ENCODE measurements around the gene CPLX1.
"Not testable (repeated sequence)": the region's sequence is repeated elsewhere in the genome, so short reads cannot be mapped to it uniquely, and the experiment has no call there.

The CPLX1 gene

DNA sequence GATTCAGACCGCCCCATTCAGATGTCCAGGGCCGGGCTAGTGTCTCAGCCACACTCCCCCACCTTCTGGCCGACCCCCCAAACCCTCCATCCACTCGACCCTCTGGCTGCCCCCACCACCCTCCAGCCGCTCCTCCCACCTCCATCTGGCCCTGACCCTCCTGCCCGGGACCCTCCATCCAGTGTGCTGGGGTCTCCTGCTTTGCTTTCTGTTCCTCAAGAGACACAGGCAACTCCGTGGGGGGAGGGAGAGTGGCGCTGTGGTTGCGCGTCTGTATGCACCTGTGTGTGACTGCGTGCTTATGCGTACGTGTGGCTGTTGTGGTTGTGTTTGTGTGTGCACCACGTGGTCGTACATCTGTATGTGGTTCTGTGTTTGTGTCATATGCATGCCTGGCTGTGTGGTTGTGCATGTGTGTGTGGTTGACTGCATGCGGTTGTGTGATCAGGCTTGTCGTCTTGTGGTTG is 33.3 kb downstream of the CPLX1 start:
- no peak for DNase-seq (ENCODE audit: low read depth, low spot score)

DNA sequence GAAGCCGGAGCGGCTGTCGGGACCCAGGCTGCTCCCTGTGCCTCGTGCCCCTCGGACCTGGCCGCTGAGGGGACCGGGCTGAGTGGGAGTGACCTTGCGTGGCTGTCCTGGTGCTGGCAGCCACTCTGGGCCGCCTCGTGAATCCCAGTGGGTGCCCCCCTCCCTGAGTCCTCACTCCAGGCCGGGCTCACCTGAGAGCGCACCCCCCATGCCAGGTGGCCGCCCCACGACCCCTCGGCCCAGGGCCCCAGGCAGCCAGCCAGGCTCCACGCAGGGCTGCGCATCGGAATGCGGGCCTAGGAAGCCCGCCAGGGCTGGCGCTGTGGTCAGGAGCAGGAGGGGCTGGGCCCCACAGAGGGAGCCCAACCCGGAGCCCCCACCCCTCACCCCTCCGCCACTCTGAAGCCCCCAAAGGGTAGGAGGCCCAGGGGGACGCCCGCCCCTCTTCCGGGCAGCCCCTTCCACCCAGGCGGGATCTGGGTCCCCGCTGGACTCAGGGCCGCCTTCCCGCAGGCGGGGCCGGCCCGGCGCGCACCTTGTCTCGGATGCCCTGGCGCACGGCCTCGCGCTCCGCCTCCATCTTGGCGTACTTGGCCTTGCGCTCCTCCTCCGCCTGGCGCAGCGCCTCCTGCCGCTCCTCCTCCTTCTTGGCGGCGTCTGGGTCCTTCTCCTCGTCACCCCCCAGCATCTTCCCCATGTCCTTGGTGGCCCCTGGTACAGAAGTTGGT is 33.9 kb downstream of the CPLX1 start:
- DNase-seq (ENCODE audit: low read depth, low spot score), result no peak

DNA sequence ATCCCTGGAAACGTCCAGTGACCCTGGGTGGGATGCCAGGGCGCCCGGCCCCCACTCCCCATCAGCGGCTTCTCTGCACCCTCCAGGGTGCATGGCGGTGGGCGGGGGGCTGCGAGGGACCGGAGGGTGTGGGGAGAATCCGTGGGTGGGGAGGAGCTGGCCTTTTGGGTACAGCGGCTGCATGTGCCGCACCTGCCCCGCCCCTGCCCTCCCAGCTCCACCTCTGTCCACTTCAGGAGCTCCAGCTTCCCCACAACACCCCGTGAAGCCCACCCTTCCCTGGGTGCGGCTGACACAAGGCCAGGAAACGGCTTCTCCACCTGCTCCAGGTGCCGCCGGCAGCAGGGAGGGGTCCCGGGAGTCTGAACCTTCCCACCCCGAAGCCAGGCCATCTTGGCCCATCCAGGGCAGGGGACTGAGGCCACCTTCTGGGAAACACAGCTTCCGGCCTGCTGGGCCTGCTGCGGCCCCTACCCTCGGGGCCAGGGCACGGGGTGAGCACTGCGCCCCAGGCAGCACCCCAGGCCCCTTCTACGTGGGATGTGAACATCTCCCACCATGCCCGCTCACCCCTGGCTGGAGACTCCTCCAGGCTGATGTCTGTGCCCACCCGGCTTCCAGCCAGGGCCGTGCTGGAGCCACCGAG is 34.6 kb downstream of the CPLX1 start:
- no peak for DNase-seq (ENCODE audit: low read depth, low spot score)

DNA sequence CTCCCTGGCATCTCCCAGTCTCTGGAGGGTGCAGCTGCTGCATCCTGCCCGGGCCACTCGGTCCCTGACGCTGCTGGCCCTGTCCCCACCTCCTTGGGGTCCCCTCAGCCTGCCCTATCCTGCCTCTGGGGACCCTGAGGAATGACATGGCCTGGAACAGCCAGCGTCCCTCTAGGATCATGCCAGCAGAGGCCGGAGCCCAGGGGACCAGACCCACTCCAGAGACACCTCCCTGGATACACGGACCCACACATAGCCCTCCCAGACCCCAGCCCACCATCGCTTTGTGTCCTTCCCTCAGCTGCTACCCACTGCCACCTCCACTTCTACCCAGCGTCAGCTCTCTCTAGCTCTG is 35.5 kb downstream of the CPLX1 start:
- DNase-seq (ENCODE audit: low read depth, low spot score), result no peak

DNA sequence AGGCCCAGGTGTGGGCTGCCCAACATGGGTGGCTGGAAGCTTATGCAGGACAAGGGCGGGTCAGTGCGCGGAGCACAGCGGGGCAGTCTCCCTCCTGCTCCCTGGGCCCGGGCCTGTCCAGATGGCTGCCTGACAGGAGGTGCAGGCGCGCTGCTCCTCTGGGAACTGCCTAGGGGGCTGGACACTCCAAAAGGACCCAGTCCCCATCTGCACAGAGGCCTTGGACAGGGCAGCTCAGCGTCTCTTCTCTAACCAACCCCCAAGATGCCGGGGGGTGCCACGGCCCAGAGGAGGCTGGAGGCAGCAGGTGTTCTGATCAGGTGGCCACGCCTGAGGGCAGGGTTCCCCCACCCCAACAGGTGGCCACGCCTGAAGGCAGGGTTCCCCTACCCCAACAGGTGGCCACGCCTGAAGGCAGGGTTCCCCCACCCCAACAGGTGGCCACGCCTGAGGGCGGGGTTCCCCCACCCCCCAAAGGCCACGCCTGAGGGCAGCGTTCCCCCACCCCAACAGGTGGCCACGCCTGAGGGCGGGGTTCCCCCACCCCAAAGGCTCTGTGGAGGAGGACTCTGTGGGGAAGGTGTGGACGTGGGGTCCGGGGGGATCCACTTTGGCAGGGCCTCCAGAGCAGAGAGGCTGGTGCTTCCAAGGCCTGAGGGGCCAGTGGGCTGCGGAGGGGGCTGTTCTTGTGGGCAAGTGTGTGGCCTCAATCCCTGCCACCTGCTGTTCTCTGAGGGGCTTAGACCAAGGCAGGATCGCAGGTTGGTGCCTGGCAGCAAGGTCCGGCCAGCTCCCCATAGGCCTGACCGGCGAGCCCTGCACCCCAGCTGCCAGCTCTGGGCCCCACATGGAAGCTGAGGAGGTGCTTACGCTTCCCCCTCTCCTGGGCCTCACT is 36.1 kb downstream of the CPLX1 start:
- no peak for DNase-seq (ENCODE audit: low read depth, low spot score)

DNA sequence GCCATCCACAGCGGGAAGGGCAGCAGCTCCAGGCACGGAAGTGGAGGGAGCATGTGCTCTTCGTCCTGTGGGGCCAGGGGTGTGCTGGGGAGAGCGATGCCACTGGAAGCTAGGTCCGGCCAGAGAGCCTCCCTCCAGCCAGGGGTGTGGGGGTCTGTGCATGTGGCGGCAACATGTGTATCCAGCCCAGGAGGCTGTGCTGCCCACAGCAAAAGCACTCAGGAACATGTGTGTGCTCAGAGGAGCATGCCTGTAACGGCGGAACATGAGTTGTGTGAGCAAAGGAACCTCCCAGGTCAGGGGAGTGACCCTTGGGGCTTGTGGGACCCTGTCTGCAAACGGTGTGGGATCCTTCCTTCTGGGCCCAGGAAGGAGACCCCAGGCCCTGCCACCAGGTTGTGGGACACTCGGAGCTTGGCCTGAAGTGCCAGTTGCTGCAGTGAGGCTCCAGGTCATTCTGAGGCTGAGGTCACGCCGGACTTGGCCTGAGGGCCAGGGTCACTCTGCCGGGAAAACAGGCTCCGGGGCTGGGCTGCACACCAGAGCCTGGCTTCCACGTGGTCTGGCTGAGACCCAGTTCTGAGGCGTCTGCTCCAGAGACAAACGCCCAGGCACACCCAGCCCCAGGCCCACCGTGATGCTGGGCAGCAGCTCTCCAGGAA is 37.2 kb downstream of the CPLX1 start:
- no peak for DNase-seq (ENCODE audit: low read depth, low spot score)

DNA sequence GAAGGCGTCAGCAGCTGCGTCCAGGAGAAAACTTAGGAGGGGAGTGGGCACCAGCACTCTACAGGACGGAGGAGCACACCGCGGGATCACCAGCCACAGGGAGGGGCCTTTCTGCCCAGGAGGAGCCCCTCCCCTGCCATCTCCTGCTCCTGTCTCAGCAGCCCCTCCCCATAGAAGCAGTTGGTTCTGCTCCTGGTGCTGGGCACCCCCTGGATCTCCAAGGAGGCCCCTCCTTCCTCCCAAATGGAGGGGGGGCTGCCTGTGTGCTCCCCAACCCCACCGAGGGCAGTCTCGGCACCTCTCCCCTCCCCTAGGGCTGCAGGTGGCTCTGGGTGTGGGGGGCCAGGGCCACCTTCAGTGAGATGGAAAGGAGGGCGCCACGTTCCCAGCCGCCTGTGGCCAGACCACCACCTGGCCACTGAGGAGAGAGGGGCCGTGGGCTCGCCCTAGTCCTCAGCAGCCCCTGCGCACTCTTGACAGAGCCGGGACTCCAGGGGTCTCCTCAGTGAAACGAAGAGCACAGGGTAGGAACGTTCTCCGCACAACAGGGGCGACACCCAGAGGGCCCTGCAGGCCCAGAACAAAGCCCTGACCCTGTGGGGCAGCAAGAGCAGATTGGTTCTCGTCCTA is 37.8 kb downstream of the CPLX1 start:
- no peak for DNase-seq (ENCODE audit: low read depth, low spot score)

DNA sequence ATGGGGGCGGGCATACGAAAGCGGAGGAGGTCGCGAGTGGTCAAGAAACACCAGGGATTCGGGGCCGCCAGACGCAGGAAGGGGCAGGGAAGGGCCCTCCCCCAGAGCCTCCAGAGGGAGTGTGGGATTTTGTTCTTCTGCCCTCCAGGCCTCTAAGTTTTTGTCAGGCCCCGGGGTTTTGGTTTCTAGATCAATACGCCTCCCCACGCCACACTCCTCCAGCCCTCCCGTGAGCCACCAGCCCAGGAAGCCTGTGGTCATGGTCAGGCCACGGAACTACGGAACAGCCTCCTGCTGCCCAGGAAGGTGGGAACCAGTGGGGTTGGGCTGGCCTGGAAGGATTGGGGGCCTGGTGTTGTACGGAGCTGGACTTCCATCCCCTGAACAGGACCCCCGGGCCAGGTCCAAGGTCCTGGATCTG is 38.4 kb downstream of the CPLX1 start:
- no peak for DNase-seq (ENCODE audit: low read depth, low spot score)

DNA sequence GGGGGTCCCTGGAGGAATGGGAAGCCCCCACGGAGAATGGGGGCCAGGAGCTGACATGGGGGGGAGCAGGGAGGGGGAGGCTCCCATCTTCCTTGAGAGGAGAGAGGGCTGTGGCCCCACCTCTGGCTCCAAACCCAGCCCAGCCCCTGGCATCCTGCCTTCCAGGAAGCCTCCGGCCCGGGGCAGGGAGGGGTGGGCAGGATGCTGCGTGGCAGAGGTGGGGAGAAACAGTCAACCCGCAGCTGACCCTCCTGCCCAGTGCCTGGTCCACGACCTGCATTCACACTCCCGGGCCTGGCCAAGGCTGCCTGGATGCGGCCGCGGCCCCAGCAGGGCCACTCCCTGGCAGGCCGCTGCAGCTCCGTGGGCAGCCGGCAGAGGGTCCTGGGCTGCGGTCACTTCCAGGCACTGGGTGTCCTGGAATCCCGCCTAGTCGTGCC is 39.0 kb downstream of the CPLX1 start:
- no peak for DNase-seq (ENCODE audit: low read depth, low spot score)

DNA sequence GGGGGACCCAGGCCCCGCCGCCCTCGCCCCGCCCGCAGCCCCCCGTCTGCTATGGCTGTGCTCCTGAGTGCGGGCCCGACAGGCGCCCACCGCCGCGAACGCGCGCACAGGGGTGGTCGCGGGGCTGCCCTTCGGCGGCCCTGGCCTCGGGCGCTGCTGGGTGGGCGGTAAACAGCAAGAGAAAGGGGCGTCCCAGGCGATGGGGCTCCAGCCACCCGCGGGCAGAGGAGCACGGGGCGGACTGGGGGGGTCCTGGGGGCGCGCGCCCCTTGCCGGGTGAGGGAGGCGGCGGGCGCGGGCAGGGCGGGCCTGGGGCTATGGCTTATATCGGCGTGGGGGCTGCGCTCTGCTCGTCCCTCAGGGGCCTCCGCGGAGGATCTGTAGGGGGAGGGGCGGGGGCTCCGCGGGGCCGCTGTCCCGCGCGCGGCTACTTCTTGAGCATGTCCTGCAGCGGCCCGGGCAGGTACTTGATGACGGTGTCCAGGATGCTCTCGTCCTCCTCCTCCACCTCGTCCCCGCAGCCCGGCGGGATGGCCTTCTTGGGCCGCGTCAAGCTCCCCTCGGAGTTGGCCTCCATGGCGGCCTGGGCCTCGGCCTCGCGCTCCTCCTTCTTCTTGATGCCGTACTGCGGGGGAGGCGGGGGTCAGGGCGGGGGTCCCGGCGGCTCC is 39.7 kb downstream of the CPLX1 start:
- DNase-seq (ENCODE audit: low read depth, low spot score), result no peak

DNA sequence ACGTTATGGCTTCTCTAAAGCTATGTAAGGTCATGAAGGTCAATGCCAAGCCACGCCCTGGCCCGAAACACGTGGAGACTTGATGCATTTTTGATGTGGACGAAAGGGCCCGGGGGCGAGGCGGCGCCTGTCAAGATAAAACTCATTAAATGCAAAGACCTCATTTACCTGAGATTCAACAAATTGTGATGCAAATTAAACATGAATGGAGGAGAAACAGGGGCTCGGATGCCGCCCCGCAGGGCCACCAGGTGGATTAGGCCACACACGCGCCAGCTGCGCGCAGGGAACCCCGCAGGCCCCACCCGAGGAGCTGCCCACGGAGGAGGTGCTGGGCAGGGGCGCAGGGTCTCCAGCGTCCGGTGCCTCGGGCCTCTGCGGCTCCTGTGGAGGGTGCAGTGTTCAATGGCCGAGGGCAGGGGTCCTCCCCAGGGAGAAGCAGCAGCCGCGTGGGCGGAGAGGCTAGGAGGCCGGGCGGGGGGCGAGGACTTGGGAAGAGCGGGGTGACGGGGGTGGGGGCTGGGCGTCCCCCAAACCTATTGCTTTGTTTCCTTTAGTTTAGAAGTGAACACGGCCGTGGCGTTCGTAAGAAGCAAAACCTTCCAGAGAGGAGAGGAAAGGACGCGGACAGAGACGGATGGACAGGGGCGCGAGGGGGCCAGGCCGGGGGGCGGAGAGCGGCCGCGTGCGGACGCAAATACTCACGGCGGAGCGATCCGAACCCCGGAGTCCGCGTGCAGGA is 40.4 kb downstream of the CPLX1 start:
- no peak for DNase-seq (ENCODE audit: low read depth, low spot score)

DNA sequence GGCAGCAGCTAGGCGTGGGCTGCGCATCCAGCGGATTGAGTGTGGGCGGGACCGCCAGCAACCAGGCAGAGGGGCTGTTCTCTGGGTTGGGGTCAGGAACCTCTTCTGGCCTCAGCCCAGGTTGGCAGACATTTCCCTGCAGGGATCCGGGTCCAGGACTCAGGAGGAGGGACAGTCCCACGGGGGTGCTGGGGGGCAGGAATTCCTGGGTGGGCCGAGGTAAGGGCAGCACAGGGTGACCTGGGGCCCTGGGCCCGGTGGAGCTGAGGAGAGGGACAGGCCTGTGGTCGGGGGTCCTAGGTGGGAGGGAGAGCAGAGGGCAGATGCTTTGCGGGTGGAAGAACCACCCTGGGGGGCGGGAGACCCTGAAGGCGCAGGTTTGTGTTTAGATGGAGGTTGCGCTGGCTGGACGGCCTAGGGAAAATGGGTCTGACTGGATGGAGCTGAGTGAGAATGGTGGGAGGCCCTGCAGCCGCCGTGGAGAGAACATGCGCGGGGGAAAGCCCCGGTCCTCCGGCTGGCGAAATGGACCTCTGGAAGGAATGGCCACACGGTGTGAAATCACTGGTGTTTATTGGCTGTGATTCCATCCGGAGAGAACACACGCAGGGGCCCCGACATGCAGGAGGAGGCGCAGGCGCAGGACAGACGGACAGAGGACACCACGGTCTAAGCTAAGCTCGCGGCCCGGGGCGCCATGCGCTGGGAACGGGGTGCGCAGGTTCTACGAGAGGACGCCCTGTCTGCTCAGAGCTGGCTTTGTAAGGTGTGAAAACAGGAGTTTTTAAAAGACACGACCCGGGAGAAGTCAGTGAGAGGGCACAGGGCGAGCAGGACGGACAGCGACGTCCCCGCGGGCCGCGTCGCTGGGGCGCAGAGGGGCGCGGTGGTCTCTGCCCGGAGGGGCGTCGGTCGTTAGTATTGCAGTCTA is 41.3 kb downstream of the CPLX1 start:
- no peak for DNase-seq (ENCODE audit: low read depth, low spot score)

DNA sequence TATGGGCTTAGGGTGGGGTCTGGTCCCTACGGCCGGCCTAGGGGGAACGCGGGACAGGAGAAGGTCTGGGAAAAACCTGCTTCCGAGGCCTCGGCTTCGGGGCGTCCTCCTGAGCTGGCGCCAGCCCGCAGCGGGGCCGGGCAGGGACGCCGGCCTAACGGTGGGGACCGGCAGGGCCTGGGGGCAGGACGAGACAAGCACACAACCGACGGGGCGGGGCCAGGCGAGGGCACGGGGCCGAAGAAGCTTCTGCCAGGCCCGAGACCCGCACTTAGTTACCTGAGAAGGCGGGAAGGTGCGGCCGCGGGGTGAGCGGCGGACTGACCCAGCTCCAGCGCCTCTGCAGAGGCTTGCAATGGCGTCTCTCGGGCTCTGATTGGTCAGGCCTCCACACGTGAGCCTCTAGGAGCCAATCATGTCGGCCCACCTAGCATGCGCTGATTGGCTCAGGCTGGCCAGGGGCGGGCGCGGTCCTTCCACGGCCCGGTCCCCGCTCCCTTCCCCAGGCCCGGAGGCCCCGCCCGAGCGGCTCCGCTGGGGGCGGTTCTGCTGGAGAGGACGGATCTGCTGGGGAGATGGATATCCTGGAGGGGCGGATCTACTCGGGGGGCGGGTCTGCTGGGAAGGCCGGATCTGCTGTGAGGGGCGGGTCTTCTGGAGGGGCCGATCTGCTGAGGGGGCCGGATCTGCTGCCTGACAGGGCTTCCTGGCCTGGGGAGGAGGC is 44.3 kb downstream of the CPLX1 start:
- DNase-seq (ENCODE audit: low read depth, low spot score), result peak; percentile 93

DNA sequence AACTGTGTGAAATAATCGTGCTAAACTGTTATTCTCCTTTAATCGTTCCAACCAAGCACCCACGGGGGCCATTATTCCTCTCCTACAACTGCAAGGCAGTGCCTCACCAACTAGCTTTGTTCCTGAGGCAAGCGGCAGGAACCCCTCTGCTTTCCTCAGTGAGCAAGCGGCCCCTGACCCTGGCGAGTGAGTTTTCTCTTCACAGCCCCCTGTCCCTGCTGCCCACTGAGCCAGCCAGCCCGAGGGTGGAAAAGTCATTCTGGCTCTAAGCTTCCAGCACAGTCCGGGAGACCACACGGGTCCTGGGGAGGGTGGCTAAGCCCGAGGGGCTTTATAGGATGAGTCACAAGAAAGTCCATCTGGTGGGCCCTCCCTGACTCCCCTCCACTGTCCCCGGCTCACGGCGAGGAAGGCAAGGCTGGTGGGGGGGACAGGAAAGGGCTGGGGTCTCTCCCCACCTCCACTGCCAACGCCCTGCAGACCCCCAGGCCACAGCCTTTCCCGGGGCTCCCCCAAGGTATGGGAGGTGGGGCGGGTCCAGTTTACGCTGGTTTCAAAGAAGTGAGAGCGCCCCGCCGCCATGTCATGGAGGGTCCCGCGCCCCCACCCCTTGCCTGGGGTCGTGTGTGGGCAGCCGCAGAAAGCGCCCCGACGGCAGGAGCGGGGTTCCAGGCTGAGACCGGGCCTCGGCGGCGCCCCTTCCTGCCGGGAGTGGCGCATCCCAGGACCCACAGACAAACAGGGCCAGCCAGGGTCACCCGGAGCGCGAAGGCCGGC is 45.0 kb downstream of the CPLX1 start:
- DNase-seq (ENCODE audit: low read depth, low spot score), result no peak

DNA sequence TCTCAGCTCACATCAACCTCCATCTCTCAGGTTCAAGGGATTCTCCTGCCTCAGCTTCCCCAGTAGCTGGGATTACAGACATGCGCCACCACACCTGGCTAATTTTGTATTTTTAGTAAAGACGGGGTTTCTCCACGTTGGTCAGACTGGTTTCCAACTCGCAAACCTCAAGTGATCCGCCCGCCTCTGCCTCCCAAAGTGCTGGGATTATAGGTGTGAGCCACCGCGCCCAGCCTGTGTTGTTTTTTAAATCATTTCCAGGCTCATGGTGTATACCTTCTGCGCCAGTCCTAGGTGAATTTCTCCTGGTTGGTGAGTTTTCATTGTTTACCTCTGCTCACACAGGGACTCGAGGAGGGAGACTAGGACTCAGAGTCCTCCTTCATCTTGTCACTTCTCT is 45.7 kb downstream of the CPLX1 start:
- DNase-seq (ENCODE audit: low read depth, low spot score), result not testable (repeated sequence)

DNA sequence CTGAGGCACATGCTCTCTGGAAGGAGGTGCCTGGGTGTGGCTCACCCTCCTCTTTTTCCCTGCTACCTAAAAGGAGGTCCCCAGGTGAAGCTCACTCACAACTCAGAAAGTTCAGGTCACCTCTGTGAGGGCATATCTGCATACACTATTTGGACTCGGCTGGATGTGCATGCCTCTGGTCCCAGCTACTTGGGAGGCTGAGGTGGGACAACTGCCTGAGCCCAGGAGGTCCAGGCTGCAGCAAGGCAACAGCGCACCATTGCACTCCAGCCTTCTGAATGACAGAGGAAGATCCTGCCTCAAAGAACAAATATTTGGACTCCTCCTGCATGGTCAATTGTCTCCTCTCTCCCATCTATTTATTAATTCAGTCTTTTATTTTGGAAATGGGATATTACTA is 46.4 kb downstream of the CPLX1 start:
- DNase-seq (ENCODE audit: low read depth, low spot score), result no peak

DNA sequence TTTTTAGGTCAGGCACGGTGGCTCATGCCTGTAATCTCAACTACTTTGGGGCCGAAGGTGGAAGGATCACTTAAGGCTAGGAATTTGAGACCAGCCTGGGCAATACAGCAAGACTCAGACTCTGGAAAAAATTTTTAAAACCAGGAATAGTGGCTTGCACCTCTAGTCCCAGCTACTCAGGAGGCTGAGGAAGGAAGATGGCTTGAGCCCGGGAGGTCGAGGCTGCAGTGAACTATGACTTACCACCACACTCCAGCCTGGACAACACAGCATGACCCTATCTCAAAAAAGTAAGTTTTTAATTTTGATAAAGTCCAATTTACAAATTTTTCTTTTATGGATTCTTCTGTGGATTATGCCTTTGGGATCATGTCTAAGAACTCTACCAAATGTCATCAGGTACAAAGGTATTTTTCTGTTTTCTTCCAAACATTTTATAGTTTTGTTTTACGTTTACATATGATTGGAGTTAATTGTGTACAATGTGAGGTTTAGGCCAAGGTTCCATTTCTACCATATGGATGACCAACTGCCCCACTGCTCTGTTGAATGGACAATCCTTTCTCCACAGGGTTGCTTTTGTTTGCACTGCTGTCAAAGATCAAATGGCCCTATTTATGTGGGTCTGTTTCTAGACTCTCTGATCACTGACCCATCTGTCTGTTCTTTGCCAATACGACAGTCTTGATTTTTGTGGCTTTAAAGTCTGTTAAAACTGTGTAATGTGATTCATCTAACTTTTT is 48.2 kb downstream of the CPLX1 start:
- DNase-seq (ENCODE audit: low read depth, low spot score), result no peak
